ENCODE measurements around the gene HRH2.
"Not testable (repeated sequence)": the region's sequence is repeated elsewhere in the genome, so short reads cannot be mapped to it uniquely, and the experiment has no call there.

HRH2 gene

GRCh38 chr5:175740014-175740413, 82.1 kb downstream of the HRH2 start:
- no peak for DNase-seq (ENCODE audit: low spot score)

DNA sequence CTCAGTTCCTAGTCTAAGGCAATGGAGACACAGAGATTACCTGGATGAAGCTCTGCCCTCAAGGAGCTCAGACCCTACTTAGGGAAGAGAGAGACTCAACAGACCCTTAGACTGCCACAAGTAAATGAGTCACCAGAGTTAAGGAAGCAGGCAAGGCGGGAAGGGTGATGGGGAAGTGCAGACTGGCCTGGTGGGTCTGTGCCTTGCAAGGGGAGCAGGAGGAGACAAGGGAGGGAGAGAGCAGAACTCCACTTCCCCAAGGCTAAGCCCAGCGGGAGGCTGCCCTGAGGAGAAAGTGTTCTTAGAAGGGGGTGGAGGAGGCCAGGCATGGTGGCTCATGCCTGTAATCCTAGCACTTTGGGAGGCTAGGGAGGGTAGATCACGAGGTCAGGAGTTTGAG, 83.7 kb downstream of the HRH2 start:
- peak; percentile 3 for DNase-seq (ENCODE audit: low spot score)

DNA sequence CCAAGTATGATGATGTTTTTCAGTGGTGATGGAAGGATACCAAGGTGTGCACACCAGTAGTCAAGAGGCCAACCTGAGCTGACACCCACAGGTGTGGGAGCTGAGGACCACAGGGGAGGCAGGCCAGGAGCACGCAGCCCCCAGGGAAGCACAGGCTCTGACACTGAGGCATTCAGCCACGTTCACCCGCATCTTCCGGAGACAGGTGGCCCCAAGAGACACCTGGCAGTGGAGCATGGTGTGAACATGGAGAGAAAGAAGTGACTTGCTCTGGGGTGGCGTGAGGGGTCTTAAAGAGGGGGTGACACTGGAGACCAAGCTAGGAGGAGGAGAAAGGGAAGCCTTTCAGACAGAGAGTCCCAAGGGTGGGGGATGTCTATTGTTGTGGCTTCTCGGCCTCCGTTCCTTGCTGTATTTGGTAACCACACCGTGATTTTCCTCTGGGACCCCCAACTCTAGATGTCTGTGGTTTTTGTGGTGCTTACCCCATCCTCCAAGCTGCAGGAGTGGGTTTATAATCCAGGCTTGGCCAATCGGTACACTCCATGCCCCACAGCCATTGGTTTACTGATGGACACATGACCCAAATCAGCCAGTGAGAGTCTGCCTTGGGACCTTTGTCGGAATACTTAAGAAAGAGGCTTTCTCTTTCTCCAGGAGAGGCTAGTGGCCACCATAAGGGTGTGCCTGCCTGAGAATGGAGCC, 84.6 kb downstream of the HRH2 start:
- peak; percentile 3 for DNase-seq (ENCODE audit: low spot score)

GRCh38 chr5:175743676-175744210, 85.9 kb downstream of the HRH2 start:
- DNase-seq (ENCODE audit: low spot score), result peak; percentile 4

DNA sequence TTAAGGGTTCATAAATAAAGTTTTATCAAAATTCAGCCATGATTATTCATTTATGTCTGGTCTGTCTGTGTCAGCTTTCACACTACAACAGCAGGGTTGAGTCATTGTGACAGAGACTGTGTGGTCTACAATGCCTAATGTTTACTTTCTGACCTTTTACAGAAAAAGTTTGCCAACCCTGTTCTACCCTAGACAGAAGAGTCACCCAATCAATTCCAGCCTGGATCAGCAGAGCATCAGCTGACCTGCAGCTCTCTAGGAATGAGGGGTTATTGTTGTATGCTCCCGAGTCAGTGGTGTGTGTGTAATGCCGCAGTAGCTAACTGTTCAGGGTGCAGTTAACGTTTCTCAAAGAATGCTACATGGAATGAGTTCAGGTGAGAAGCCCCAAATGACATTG, 87.3 kb downstream of the HRH2 start:
- DNase-seq (ENCODE audit: low spot score), result peak; percentile 5

- peak; percentile 50 for DNase-seq (ENCODE audit: low spot score)
Observed at GRCh38 chr5:175746851-175747250, 89.0 kb downstream of the HRH2 start.

DNA sequence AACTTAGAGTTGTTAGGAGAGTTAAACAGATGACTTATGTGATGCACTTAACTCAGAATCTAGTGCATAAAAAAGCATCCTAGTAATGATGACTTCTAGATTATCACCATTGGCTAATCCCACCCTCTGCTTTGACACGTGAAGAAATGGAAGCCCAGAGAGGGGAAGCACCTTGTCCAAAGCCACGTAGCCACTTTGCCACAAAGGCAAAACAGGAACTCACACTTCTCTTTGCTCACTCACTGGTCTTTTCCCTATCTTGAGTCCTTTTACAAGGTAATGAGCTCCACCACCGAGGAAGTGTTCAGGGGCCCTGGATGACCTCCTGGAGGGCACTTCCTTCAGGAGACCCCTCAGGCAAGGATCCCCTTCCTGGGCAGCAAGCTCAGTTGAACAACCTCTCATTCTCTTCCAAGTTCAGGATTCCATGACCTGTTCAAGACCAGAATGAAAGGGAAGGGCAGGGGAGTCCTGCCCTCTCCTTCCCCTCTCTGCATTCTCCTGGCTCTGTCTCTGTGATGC, 89.7 kb downstream of the HRH2 start:
- DNase-seq (ENCODE audit: low spot score), result no peak

DNA sequence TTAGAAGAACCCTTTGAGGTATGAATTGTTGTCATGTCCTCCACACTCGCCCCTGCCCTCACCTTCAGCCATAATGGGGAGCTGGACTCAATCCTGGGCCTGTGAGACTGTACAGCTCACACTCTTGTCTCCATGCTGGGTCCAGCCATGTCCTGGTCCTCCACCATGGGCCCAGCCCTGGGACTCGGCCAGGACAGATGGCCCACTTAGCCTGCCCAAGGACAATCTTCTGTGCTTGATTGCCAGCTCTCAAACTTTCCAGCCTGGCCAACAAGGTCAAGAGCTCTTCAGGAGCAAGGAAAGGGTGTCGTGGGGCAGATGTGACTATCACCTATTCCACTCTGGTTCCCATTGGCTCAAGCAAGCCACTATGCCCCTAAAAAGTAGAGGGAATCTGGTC, 90.8 kb downstream of the HRH2 start:
- no peak for DNase-seq (ENCODE audit: low spot score)

DNA sequence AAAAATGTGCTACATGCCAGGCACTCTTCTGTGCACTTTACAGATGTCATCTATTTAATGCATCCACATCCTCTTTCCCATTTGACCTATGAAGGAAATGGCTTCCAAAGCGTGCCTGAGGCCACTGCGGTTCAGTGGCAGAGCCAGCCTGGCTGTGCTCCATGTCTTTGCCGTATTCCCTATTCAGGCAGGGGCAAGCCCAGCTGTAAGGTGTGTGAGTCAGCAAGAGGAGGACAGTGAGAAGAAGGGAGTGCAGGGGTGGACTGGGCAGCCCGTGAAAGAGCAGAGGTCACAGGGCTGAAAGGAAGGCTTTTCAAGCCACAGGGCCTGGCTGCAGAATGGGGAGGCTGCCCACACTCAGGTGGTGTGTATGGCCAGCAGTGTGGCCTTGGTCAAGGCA, 91.7 kb downstream of the HRH2 start:
- no peak for DNase-seq (ENCODE audit: low spot score)

DNA sequence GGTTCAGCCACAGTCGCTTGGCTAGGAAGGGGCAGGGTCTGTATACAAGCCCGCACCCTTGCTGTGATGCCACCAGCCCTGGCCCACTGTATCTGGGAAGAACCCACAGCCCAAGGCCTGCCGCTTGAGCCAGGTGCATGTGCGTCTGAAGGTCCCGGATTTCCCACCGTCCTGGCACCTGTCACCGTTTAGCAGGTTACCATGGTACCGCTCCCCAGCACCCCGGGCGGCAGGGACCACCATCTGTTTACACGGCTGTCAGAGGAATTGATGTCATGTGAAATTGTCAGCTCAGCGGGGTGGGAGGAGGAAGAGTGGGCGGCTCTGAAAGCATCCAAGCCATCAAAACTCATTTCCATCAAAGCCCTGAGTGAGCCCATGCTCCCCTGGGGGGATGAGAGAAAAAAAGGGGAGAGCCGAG, 92.7 kb downstream of the HRH2 start:
- DNase-seq (ENCODE audit: low spot score), result peak; percentile 62

- DNase-seq (ENCODE audit: low spot score), result no peak
Observed at GRCh38 chr5:175751369-175751768, 93.5 kb downstream of the HRH2 start.

DNA sequence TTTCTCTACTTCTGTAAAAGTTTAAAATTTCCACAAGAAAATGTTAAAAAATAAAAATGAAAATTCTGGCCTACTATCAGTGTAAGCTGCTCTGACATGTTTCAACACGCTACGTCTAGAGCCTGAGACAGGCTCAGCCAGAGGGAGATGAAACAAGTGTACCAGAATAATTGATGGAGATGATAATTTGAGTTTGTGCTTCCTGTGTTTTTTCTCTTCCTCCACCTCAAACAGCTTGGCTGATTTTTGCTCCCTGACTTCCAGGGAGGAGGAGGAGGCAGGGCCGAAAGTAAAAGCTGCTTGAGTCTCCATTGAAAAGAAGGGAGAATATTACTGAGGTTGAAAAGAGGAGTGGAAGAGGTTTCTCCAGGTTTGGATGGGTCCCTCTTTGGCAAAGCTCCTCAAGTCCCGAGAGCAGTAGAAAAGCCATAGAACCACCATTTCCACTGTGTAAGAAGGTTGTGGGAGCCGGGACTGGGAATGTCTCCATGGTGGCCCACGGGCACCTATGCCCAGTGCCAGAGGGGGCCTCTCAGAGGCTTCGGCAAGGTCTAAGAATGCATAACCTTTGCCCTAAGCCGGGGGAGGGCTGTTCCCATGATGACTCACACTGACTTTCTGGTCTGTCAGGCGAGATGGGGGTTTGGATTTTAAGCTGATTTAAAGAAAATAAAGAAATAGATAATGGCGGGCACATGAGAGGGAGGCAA, 95.1 kb downstream of the HRH2 start:
- DNase-seq (ENCODE audit: low spot score), result no peak

- DNase-seq (ENCODE audit: low spot score), result no peak
Observed at GRCh38 chr5:175753536-175754402, 95.9 kb downstream of the HRH2 start.

DNA sequence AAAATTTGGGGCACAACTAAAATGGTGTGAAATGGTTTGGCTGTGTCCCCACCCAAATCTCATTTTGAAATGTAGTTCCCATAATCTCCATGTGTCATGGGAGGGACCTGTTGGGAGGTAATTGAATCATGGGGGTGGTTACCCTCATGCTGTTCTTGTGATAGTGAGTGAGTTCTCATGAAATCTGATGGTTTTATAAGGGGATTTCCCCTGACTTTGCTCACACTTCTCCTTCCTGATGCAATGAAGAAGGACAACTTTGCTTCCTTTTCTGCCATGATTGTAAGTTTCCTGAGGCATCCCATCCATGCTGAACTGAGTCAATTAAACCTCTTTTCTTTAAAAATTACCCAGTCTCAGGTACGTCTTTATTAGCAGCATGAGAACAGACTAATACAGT, 102.1 kb downstream of the HRH2 start:
- not testable (repeated sequence) for DNase-seq (ENCODE audit: low spot score)
